Stimulated activated CD4-positive, alpha-beta T cell treated with anti-CD3 and anti-CD28 coated beads, Interleukin-15, amount 100 ng/mL, for 1 hour (primary cell): ENCODE results near the gene GRIN2C.
A peak's percentile ranks its signal among the peaks of the same experiment; 100 is the strongest.
"Not testable (repeated sequence)": the region's sequence is repeated elsewhere in the genome, so short reads cannot be mapped to it uniquely, and the experiment has no call there.

Experiments used
- DNase-seq, 2 donors: peaks; one replicate each; pipeline ENCODE4 v3.0.0-alpha.2; 2020; ENCODE audit warnings: low read depth in 1 of 2, low spot score in 1 of 2

The GRIN2C gene

GRCh38 chr17:74859459-74860228 is at the start of gene GRIN2C:
Gene GRIN2C, minus strand, starts transcription at chr17:74859885. Its CDS starts 4,793 bp downstream, at chr17:74855092.
- no peak for DNase-seq

DNA sequence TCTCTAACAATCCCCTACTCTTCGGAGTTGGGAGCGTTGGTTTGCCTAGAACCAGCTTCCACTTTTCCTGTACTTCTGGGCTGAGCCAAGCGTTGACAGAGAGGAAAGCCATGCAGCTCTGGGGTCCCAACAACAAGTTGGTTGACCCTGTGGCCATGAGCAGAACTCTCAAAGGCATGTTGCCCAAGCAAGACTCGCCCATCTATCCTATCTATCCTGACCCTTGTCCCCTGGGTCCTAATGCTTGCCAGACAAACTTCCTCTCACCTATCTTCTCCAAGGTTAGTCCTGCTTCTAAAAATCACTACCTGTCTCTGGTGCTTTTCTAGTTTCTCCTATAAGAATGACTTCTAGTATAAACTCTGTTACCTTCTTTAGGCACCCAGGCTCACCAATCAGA is 49.4 kb upstream of the GRIN2C start:
- DNase-seq, result not testable (repeated sequence)

GRCh38 chr17:74907012-74907411 is 47.3 kb upstream of the GRIN2C start:
- no peak for DNase-seq

- not testable (repeated sequence) for DNase-seq
Measured at GRCh38 chr17:74906214-74906793, 46.6 kb upstream of the GRIN2C start.

- DNase-seq, result no peak
Measured at GRCh38 chr17:74904687-74905409, 45.2 kb upstream of the GRIN2C start.

DNA sequence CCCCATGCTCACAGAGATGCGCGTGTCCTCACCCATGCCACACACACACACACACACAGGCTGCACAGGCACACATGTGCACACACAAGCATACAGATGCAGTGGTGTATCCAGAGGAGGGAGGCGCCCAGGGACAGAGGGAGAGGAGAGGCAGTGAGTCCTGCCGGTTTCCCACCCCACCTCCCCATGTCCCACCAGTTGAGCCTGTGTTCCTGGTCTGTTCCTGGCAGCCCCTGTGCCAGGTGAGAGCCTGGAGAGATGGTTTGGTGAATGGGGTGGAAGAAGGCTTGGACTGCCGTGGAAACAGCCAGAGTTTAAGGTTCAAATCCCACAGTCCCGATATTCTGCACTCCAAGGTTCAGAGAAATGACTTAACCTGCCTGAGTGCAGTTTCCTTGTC is 44.0 kb upstream of the GRIN2C start:
- no peak for DNase-seq

DNA sequence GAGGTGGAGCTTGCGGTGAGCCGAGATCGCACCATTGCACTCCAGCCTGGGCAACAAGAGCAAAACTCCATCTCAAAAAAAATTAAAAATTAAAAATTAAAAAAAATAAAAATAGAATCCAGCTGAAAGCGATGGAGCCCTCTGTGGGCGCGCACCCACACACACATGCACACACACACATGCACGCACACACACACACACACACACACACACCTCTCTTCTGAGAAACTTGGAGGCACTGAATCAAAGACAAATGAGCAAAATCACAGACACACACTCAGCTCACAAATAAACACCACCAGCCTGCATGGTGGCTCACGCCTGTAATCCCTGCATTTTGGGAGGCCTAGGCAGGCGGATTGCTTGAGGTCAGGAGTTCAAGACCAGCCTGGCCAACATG is 43.3 kb upstream of the GRIN2C start:
- DNase-seq, result no peak

DNA sequence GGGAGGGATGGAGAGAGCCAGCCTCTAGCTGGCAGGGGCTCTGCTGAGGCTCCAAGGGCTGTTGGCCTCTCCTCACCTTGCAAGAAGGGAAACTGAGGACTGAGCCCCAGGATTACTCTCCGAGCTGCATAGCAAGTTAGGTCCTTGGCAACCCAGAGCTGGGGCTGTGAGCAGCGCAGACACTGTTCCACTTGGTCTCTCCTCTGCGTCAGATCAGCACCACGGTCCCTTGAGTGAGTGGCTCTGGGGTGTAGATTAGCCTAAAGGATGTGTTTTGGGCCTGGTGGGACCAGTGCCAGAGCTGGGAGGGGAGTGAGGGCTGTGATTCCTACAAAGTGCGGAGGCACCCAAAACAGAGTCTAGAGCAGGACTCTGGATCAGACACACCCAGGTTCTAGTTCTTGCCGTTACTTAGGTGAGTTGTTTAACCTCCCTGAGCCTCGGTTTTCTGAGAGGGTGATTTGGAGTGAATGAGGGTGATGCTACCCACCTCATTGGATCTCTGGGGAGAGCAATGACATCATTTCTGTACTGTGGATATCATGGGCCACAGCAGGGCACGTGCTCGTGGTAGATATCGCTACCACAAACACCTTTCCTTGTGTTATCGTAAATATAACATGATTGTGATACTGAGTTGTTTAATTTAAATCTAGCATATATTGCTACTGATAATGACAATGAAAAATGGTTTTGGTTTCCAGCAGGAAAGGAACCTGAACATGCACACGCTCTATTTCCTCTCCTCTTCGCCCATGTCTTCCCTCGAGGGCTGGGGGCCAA is 41.9 kb upstream of the GRIN2C start:
- DNase-seq, result no peak

GRCh38 chr17:74900208-74900607 is 40.5 kb upstream of the GRIN2C start:
- no peak for DNase-seq

DNA sequence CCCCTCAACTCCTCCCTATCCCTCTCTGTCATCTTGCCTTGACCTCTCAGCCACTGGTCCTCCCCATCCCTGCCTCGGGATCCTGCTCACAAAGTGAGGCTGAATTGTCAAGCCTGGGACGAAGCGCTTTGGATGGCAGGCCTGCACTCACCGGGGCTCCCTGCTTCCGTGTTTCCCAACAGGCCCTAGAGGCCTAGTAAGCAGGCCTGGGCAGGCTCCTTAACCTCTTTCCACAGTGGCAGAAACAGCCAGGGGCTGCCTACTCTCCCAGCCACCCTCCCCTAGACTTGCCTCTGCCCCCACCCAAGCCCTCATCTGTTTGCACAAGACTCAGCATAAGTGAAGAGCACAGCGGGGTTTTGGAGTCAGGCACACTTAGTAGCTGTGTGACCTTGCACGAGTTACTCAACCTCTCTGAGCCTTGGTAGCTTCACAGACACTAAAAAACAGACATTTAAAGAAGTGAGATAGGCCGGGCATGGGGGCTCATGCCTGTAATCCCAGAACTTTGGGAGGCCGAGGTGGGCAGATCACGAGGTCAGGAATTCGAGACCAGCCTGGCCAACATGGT is 38.8 kb upstream of the GRIN2C start:
- DNase-seq, result no peak

GRCh38 chr17:74893936-74894671 is 34.4 kb upstream of the GRIN2C start:
- no peak for DNase-seq

GRCh38 chr17:74892974-74893911 is 33.6 kb upstream of the GRIN2C start, which contains the start of gene FADS6:
Gene FADS6, minus strand, starts transcription at chr17:74893633. Its CDS starts 38 bp downstream, at chr17:74893595.
- peak in 1 of 2 donors; percentile 3 for DNase-seq

- no peak for DNase-seq
Measured at GRCh38 chr17:74892013-74892841, 32.5 kb upstream of the GRIN2C start.

- no peak for DNase-seq
Measured at GRCh38 chr17:74890554-74890953, 30.9 kb upstream of the GRIN2C start.

- no peak for DNase-seq
Measured at GRCh38 chr17:74888469-74888868, 28.8 kb upstream of the GRIN2C start.

DNA sequence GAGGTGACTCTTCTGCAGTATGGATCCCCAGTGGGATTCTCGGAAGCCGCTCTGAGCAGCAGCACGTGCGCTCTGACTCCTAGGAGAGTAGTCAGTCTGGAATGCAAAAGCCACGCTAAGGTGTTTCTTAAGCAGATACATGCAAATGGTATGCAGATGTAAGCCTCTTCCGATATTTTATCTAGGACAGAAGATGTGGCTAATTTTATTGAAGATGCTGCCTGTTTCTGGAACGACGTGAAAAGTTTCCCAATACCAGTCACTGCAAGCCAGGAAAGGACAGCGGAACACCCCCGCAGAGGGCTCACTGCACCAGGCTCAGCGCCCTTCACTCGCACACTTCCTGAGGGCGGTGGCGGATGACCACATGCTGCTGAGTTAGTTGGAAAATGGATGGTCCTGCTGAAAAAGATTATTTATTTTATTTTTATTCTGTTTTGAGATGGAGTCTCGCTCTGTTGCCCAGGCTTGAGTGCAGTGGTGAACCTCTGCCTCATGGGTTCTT is 23.6 kb upstream of the GRIN2C start:
- no peak for DNase-seq

DNA sequence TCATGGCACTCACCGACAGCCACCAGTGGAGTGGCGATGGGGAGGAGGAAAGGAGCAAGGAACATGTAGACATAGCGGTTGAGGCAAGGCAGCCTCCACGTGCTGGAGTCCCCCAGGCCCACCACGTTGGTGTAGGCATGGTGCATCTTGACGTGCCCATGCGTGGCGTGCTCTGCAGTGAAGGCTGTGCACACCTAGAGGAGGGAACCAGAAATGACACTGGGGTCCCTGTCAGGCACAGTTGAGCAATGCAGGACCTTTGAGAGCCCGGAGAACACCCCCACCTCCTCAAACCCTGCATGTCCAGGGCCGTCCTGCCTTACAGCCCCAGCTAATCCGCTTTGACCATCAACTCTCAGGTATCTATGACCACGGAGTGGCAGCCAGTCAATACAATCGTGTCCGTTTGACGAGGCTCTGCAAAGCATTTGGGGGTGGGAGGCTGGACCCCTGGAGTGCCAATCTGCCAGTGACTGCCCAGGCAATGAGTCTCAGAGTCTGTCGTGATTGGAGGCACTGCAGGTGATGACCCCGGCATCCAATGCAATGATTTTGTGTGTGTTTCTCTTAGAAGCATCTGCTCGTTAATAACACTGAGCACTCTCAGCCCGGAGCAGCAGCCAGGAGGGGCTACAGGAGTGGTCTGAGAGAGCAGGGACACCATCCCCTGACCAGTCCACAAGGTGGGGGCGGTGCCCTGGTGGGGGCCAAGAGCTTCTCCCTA is 23.0 kb upstream of the GRIN2C start:
- DNase-seq, result no peak
